CD4-positive, alpha-beta T cell treated with Interleukin-15 for 1 hour (primary cell): ENCODE data around the gene MLF1.
"Not testable (repeated sequence)": the region's sequence is repeated elsewhere in the genome, so short reads cannot be mapped to it uniquely, and the experiment has no call there.

Experiments
- DNase-seq: peaks from one replicate; pipeline ENCODE4 v3.0.0-alpha.2; 2020

Gene MLF1

DNA sequence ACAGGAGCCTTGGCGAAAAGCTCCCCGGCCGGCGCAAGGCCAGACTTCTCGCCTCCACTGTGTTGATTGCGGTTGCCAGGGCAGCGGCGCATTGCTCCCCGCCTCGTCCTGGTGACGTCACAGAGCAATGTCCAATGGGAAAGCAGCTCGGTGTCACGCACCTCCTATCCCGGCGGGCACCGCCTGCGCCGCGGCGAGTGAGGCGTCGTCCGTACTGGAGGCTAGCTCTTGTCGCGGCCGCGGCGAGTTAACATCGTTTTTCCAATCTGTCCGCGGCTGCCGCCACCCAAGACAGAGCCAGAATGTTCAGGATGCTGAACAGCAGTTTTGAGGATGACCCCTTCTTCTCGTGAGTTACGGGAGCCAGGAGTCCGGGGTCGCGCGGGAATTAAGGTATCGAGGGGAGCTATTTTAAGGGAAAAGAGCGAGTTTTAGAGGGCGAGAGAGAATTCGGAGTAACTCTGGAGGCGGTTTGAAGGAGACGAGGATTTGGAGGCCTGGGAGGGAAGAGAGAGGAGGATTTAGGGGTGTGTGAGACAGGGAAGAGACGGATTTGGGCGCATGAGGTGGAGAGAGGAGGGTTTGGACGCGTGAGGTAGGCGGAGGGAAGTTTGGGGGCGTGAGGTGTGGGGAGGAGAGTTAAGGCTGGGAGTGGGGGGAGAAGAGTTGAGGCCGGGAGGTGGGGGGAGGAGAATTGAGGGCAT is at the start of gene MLF1:
TSS of gene MLF1 (plus strand) at position 196 of the 704 bp plus-strand sequence. CDS start at position 303, 107 bp downstream.
- DNase-seq: peak; percentile 88

- no peak for DNase-seq
Measured at GRCh38 chr3:158522221-158523136, 48.5 kb upstream of the MLF1 start.

DNA sequence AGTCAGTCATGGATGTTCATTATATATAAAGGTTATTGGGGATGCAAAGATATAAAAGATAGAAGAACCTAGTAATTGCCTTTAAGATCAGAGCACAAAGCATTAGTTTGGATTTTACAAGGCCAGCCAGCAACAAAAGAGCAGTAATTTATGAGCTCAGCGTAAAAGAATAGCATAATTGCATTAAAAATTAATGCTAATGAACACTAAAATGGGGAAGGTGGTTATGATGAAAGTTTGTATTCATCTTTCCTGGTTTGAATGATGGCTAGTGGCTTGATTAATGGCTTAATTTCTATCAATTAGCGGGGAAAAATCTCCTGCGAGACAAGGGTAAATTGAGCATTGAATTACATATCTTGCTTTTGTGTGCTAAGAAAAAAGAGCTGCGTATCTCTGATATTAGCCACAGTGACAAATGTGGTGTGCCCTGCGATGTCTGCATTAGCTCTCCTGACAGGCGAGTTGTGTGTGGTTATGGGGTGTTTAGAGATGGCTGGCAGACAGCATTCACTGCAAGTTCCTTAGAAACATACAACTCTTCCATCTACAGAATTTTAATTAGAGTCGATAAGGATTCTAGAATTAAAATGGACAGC is 42.8 kb upstream of the MLF1 start:
- no peak for DNase-seq

DNA sequence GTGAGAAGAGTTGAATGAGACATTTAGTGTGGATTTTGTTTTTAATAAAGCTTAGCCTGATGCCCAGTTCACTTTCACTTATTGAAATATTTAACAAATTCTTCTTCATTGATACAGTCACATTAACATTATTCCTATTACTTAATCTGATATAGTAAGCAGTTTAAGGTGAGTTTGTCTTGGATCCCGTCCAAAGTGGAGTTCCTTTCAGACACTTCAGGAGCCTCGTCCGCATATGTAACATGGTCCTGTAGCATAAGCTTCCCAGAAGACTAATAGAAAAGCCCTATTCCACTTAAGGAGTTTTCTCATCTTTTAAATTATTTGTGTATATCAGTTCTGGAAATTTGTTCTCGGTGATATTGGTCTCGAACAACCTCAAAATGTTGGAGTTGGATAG is 39.7 kb upstream of the MLF1 start:
- no peak for DNase-seq

GRCh38 chr3:158532099-158532734 is 38.8 kb upstream of the MLF1 start:
- DNase-seq: no peak

DNA sequence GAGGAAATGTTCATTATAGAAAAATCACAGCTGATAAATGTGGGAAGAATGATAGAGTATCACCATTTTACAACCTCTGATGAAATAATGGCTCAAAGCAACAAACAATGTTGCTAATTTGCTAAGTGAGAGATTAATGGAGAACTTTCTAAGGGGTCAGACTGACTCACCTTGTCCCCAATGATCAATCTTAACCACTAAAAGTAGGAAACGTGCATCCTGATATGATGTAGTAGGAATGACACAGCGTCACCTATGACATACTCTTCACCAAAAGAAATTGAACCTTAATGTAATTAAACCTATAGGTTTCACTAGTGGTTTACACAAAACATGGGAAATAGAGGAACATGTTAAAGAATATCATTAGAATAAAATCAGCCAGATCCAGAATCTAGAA is 35.1 kb upstream of the MLF1 start:
- no peak for DNase-seq

- no peak for DNase-seq
Measured at GRCh38 chr3:158539414-158540014, 31.5 kb upstream of the MLF1 start.

DNA sequence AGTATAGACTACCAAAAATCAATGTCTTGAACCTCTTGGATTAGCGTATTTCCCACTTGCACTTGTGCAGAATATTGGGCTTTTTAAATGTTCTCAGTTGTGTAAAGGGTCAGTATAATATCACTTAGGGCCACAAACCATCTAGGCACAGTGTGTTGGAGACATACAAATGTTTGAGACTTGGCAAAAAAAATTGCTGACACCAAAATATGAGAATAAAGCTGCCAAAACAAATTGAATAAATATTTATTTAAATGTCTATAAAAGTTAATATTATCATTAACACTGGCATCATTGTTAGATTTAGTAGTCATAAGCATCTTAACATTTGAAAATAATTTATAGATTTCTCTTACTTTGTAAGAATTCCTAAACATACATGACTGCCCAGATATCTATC is 30.9 kb upstream of the MLF1 start:
- DNase-seq: no peak

DNA sequence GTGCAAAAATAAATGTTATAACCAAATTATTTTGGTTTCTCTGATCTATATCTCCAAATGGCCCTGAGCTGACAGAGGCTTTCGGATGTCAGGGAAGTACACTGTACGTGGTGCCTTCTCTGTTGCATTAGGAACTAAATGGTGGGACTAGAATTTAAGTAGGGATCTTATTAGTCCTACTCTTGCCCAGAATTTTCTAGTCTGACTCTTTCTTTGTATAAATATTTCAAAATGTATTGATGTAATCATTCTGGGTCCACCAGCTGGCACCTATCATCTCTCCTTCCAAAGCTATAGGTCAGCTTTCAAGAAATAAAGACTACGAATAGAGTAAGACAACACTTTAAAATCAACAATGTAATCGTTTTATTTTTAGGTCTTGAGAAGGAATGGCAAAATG is 22.3 kb upstream of the MLF1 start:
- DNase-seq: no peak

DNA sequence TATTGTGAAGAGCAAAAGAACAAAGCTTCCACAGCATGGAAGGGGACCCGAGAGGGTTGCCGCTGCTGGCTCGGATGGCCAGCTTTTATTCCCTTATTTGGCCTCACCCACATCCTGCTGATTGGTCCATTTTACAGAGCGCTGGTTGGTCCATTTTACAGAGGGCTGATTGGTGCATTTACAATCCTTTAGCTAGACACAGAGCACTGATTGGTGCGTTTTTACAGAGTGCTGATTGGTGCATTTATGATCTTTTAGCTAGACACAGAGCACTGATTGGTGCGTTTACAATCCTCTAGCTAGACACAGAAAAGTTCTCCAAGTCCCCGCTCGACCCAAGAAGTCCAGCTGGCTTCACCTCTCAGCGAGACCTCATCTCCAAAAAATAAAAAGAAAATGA is 21.1 kb upstream of the MLF1 start:
- not testable (repeated sequence) for DNase-seq

- DNase-seq: no peak
Measured at GRCh38 chr3:158552124-158552523, 18.9 kb upstream of the MLF1 start.

DNA sequence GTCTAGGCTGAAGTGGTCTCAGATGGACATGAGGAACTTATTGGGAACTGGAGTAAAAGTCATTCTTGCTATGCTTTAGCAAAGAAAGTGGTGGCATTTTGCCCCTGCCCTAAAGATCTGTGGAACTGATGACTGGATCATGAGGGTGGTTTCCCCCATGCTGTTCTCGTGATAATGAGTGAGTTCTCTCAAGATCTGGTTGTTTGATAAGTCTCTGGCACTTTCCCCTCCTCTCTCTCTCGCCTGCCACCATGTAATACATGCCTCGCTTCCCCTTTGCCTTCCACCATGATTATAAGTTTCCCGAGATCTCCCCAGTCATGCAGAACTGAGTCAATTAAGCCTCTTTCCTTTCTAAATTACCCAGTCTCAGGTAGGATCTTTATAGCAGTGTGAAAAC is 11.5 kb upstream of the MLF1 start:
- DNase-seq: no peak

DNA sequence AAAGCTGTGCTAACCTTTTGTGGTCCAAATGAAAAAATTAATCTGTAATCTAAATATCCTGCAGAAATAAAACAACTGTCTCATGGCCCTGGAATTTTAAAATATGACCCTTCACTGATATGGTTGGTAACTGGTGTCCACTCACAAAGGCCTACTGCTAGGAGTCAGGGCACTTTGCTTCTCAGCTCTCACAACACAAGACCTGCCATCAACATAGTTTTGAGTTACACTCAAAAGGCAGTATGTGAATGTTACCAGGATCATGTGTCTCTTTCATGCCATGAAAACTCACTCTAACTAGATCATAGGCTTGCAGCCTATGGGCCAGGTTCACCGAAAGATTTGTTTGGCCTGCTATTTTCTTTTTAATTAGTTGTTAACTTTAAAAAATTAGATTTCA is 10.0 kb upstream of the MLF1 start:
- no peak for DNase-seq

DNA sequence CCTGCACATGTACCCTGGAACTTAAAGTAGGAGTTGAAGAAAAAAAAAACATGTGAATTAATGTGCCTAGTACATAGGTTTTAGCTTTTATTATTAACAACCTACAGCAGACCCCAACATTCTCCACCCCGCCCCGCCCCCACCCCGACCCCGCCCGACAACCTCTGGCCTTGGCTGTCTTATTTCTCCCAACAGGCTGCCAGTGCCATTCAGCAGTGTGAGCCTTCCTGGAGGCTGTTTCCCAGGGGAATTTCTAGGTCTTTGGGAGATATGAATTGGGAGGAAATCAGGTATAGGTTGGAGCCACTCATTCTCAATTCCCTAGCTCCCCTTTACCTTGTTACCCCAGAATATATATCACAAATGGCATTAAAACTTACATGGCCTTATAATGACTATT is 8.3 kb upstream of the MLF1 start:
- no peak for DNase-seq

- DNase-seq: no peak
Measured at GRCh38 chr3:158563076-158563475, 7.9 kb upstream of the MLF1 start.

- no peak for DNase-seq
Measured at GRCh38 chr3:158565076-158565475, 5.9 kb upstream of the MLF1 start.

- no peak for DNase-seq
Measured at GRCh38 chr3:158568784-158569183, 2.2 kb upstream of the MLF1 start.

- no peak for DNase-seq
Measured at GRCh38 chr3:158569794-158570193, 1.2 kb upstream of the MLF1 start.

GRCh38 chr3:158571969-158572765 is 1.2 kb downstream of the MLF1 start:
- DNase-seq: no peak

- DNase-seq: no peak
Measured at GRCh38 chr3:158572766-158573060, 1.7 kb downstream of the MLF1 start.

GRCh38 chr3:158573714-158574113 is 2.7 kb downstream of the MLF1 start:
- no peak for DNase-seq

GRCh38 chr3:158574646-158575045 is 3.7 kb downstream of the MLF1 start:
- no peak for DNase-seq
